ENCODE results near the gene ATP8B4.

GRCh38 chr15:49900903-49901235 lies 218.2 kb downstream of the ATP8B4 start:
- TF ChIP-seq EP300 (IDR thresholded peaks at IDR 0.05; ENCODE audit: borderline replicate concordance in 1 of 2, low read depth in 2 of 2, low read length in 2 of 2) (no peak), ZNF274 (IDR thresholded peaks at IDR 0.05; ENCODE audit: borderline replicate concordance, extremely low read depth, low read length) (no peak), MAX (IDR thresholded peaks at IDR 0.05) (no peak), TEAD4 (IDR thresholded peaks at IDR 0.05; ENCODE audit: low read depth, low read length) (no peak), HDAC6 (IDR thresholded peaks at IDR 0.05; ENCODE audit: low read depth, low read length) (no peak), CTCF (IDR thresholded peaks at IDR 0.05; ENCODE audit: control extremely low read depth in 1 of 3, insufficient read depth in 1 of 3, low read depth in 1 of 3, low read length in 3 of 3) (no peak), CEBPB (IDR thresholded peaks at IDR 0.05; ENCODE audit: low read depth, low read length) (no peak), JUND (IDR thresholded peaks at IDR 0.05; ENCODE audit: low read length) (no peak), CTBP2 (IDR thresholded peaks at IDR 0.05; ENCODE audit: borderline replicate concordance, insufficient read depth, insufficient read length, low read length) (no peak), BCL11A (IDR thresholded peaks at IDR 0.05; ENCODE audit: low read depth in 2 of 2, low read length in 2 of 2) (no peak), EZH2 (IDR thresholded peaks at IDR 0.05; ENCODE audit: low read depth, low read length, severe bottlenecking) (no peak), CREB1 (IDR thresholded peaks at IDR 0.05) (no peak), POLR2A (IDR thresholded peaks at IDR 0.05; ENCODE audit: control extremely low read depth in 1 of 2, low read depth in 2 of 2, low read length in 2 of 2) (no peak), KDM5A (IDR thresholded peaks at IDR 0.05; ENCODE audit: low read length) (no peak)
